Measurements from ENCODE around the gene NOL9. TPM values are rescaled to one million over a fixed set of nuclear protein-coding genes. Genes with fewer than 3 reads are reported as not detected.

The NOL9 gene
- total and polyA plus RNA-seq, 9 of the 15 experiments (the other 6 are each of a cell fraction or from before 2014, with no cell fraction given): 5.6 to 76.5 (median 47.3) TPM

DNA sequence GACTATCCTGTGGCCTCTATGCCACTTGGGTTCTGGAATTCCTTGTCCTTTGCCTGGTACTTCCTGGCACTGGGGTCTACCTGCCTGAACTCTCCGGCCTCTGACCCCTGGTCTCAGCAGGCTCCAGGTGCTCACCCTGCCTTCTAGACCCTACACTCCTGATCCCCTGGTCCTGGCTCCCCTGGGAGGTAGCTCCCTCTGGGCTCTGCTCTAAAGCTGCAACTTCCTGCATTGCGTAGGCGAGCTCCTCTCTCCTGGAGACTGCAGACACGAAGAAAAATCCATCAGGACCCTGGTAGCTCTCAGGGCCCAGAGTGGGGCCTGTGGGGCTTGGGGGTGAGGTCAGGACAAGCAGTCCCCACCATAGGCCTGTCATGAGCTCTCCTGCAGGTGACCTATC lies 55.0 kb downstream of the NOL9 start:
- no peaks in the 10 kb centered on the region for H3K9me1 ChIP-seq (ENCODE audit: control insufficient read depth, insufficient read depth, low read length)
- H3K27ac ChIP-seq (ENCODE audit: extremely low read depth, low read depth, low read length): no peak overlapping the region
- peaks cover 45% of the 10 kb centered on the region for H4K20me1 ChIP-seq (replicated peaks; ENCODE audit: control insufficient read depth, insufficient read depth, low read length)
- H3K9ac ChIP-seq (ENCODE audit: insufficient read depth in 1 of 2, low read depth in 2 of 2, low read length in 2 of 2): no peak overlapping the region
- H3K9me3 ChIP-seq (replicated peaks; ENCODE audit: control insufficient read depth, insufficient read depth, low read depth, low read length): no peaks in the 10 kb centered on the region
- TF ChIP-seq ZNF354B (CRISPR knock-in tag; IDR thresholded peaks at IDR 0.05) (no peak), ZFX (CRISPR knock-in tag; IDR thresholded peaks at IDR 0.05) (no peak), ZNF75A (CRISPR knock-in tag; IDR thresholded peaks at IDR 0.05) (no peak), ZNF584 (CRISPR knock-in tag; IDR thresholded peaks at IDR 0.05; ENCODE audit: low read depth) (no peak), GABPA (tag; conservative IDR thresholded peaks at IDR 0.05; ENCODE audit: low read depth) (no peak), BRD4 (IDR thresholded peaks at IDR 0.05) (no peak), RAD51 (IDR thresholded peaks at IDR 0.05; ENCODE audit: borderline replicate concordance, low read depth) (no peak), E4F1 (CRISPR knock-in tag; IDR thresholded peaks at IDR 0.05; ENCODE audit: borderline replicate concordance) (no peak)
- peaks cover 0 to 59% of the 10 kb centered on the region in 2 experiments; a peak in 2 of 5 replicates for H3K4me1 ChIP-seq (replicated peaks in 1 of 2; ENCODE audit: control insufficient read depth in 2 of 2, insufficient read depth in 2 of 2, low read length in 2 of 2)
- H2AFZ ChIP-seq (ENCODE audit: low read depth, low read length): no peak overlapping the region
- ATAC-seq (no peak), FAIRE-seq (no peak), DNase-seq (ENCODE audit: extremely low read depth in 1 of 4, low spot score in 3 of 4) (no peak)
- H3K36me3 ChIP-seq (ENCODE audit: control insufficient read depth, insufficient read depth, low read length): no peaks in the 10 kb centered on the region
- WGBS (ENCODE audit: insufficient coverage, low coverage, missing lambda C conversion rate): 20% methylated on average over 4 of the region's 4 CpGs
- BruUV-seq (replicated peaks): no TSS peak
- no peak overlapping the region for H3K4me2 ChIP-seq (ENCODE audit: insufficient read depth, low read length)
- in situ Hi-C loops (cut with MboI) (loop anchor here (10.0 to 25.0 kb wide), 2 partner anchors 136 to 713 kb away; no protein-coding TSS in a partner anchor), intact Hi-C loops (cut with micrococcal nuclease) (no loop called here)
- peaks cover 64 to 85% of the 10 kb centered on the region in 2 experiments for H3K27me3 ChIP-seq (ENCODE audit: control insufficient read depth in 2 of 2, insufficient read depth in 2 of 2, low read length in 2 of 2)
- POLR2A ChIA-PET: interaction anchor here (0.5 to 1.9 kb wide), 8 partner anchors 11 to 299 kb away, joined by 3 to 15 read pairs (median 3); no protein-coding TSS in a partner anchor
- H3K79me2 ChIP-seq (ENCODE audit: control insufficient read depth, insufficient read depth, low read length): no peaks in the 10 kb centered on the region
- CTCF ChIA-PET (ENCODE audit: low intra/inter-chr PET ratio): no interaction called here
- H3K4me3 ChIP-seq: no peak overlapping the region
